HCT116 (cell line): ENCODE measurements around the gene DDX50. TPM values are rescaled to one million over a fixed set of nuclear protein-coding genes. Genes with fewer than 3 reads are reported as not detected.

Experiments
- ATAC-seq: fragments of 200-7000 bp; cut with Tn5 transposase; 2 replicates; pipeline ENCODE4 v1.9.1; 2020; ENCODE audit warnings: mild to moderate bottlenecking, moderate library complexity
- BruUV-seq: library from RNA; stranded (reverse); fragments of 400-500 nt; replicated peaks from 2 replicates; lab custom pipeline; 2021; lab: Mats Ljungman, UMichigan
- CTCF ChIA-PET: fragments of 300-600 bp; sonication (Branson Sonifier 250); formaldehyde crosslinking; loops from one replicate; lab custom pipeline; 2021; ENCODE audit warnings: antibody characterized with exemption; lab: Charles Lee
- POLR2A ChIA-PET: fragments of 300-600, 350-600 bp; sonication (Branson Sonifier 250); formaldehyde crosslinking; loops from one replicate; lab custom pipeline; 2021; ENCODE audit warnings: antibody characterized with exemption; lab: Charles Lee
- RAD21 ChIA-PET, 2 experiments: fragments of 300-600 bp; sonication (Branson Sonifier 250); formaldehyde crosslinking; loops; one replicate each; lab custom pipeline; 2023; ENCODE audit warnings: low total read pairs in 2 of 2; ENCODE audit not compliant: uncharacterized antibody in 2 of 2, unreplicated experiment in 2 of 2, low non-redundant PET in 1 of 2; lab: Charles Lee
- DNase-seq: peaks from one replicate; pipeline ENCODE4 v3.0.0-alpha.2; 2010; ENCODE audit warnings: low read depth, low spot score
- H2AFZ ChIP-seq: fragments of 200-600 bp; shearing (Covaris generic), sonication (generic); 2 replicates; pipeline ENCODE4 v1.6.1; 2017; ENCODE audit warnings: low read depth, mixed run types, mixed read lengths, antibody characterized with exemption, low read length; ENCODE audit not compliant: poor library complexity, severe bottlenecking
- H3K27ac ChIP-seq: 2 replicates; pipeline ENCODE4 v1.5.1; 2012; ENCODE audit warnings: low read depth, low read length
- H3K27me3 ChIP-seq: fragments of 200-600 bp; sonication (generic); 2 replicates; pipeline ENCODE4 v1.6.1; 2016; ENCODE audit warnings: mixed run types, low read length, mixed read lengths; ENCODE audit not compliant: insufficient read depth
- H3K36me3 ChIP-seq, 2 experiments: fragments of 200-500 bp in 1 of 2; fragments of 200-600 bp in 1 of 2; sonication (Bioruptor generic) in 1 of 2; sonication (generic) in 1 of 2; 2 replicates each; pipeline versions ENCODE4 v1.5.1 to v1.6.1; 2014 to 2016; ENCODE audit warnings: low read length in 2 of 2, inconsistent platforms in 1 of 2, mixed read lengths in 1 of 2, mixed run types in 1 of 2; ENCODE audit not compliant: insufficient read depth in 2 of 2, control insufficient read depth in 1 of 2
- H3K4me1 ChIP-seq, 2 experiments: fragments of 200-600 bp in 1 of 2; sonication (generic) in 1 of 2; 2 replicates each; pipeline versions ENCODE4 v1.5.1 to v1.6.1; 2012 to 2017; ENCODE audit warnings: low read length in 2 of 2, inconsistent platforms in 1 of 2, mild to moderate bottlenecking in 1 of 2, mixed read lengths in 1 of 2, mixed run types in 1 of 2, moderate library complexity in 1 of 2; ENCODE audit not compliant: insufficient read depth in 2 of 2, control insufficient read depth in 1 of 2
- H3K4me2 ChIP-seq: fragments of 200-600 bp; sonication (generic); 2 replicates; pipeline ENCODE4 v1.6.1; 2017; ENCODE audit warnings: mixed run types, low read length, mixed read lengths
- H3K4me3 ChIP-seq, 2 experiments: fragments of 200-600 bp in 1 of 2; sonication (generic) in 1 of 2; replicated peaks in 1 of 2; 2 replicates each; pipeline ENCODE4 v1.5.1; 2011 to 2016; ENCODE audit warnings: low read length in 2 of 2, control low read depth in 1 of 2, low read depth in 1 of 2, mild to moderate bottlenecking in 1 of 2, mixed read lengths in 1 of 2, mixed run types in 1 of 2
- H3K79me2 ChIP-seq: fragments of 200-600 bp; sonication (generic); 2 replicates; pipeline ENCODE4 v1.6.1; 2017; ENCODE audit warnings: mild to moderate bottlenecking, mixed run types, low read length, moderate library complexity, mixed read lengths; ENCODE audit not compliant: insufficient read depth
- H3K9ac ChIP-seq: fragments of 200-600 bp; sonication (generic); 2 replicates; pipeline ENCODE4 v1.6.1; 2016; ENCODE audit warnings: low read length, mixed read lengths
- H3K9me2 ChIP-seq: fragments of 200-600 bp; sonication (generic), shearing (Covaris generic); 2 replicates; pipeline ENCODE4 v1.6.1; 2017; ENCODE audit warnings: mixed run types, mild to moderate bottlenecking, moderate library complexity; ENCODE audit not compliant: insufficient read depth
- H3K9me3 ChIP-seq, 2 experiments: fragments of 200-500 bp in 1 of 2; fragments of 200-600 bp in 1 of 2; sonication (Bioruptor generic) in 1 of 2; sonication (generic) in 1 of 2; 2 replicates each; pipeline ENCODE4 v1.6.1; 2014 to 2017; ENCODE audit warnings: low read length in 2 of 2, mixed read lengths in 2 of 2, inconsistent platforms in 1 of 2, low read depth in 1 of 2, mild to moderate bottlenecking in 1 of 2, mixed run types in 1 of 2, moderate library complexity in 1 of 2; ENCODE audit not compliant: control insufficient read depth in 1 of 2, insufficient read depth in 1 of 2
- H4K20me1 ChIP-seq: fragments of 200-600 bp; sonication (generic), shearing (Covaris generic); 2 replicates; pipeline ENCODE4 v1.6.1; 2017; ENCODE audit warnings: mixed run types, mild to moderate bottlenecking, moderate library complexity; ENCODE audit not compliant: insufficient read depth
- CBX3 ChIP-seq: IDR thresholded peaks from 2 replicates; pipeline ENCODE4 v1.6.1; 2012; ENCODE audit warnings: low read depth
- CEBPB ChIP-seq: IDR thresholded peaks from 2 replicates; pipeline ENCODE4 v1.6.1; 2012; ENCODE audit warnings: low read depth
- EGR1 ChIP-seq: IDR thresholded peaks from 2 replicates; pipeline ENCODE4 v1.6.1; 2012; ENCODE audit warnings: low read depth
- ELF1 ChIP-seq: IDR thresholded peaks from 2 replicates; pipeline ENCODE4 v1.6.1; 2012; ENCODE audit warnings: low read depth, borderline replicate concordance
- EZH2phosphoT487 ChIP-seq: fragments of 200-600 bp; IDR thresholded peaks from 2 replicates; pipeline ENCODE4 v1.6.1; 2018; ENCODE audit warnings: antibody characterized with exemption, borderline replicate concordance
- FOSL1 ChIP-seq: IDR thresholded peaks from 2 replicates; pipeline ENCODE4 v1.6.1; 2012; ENCODE audit warnings: low read depth
- JUND ChIP-seq: IDR thresholded peaks from 2 replicates; pipeline ENCODE4 v1.6.1; 2012
- POLR2A ChIP-seq: IDR thresholded peaks from 2 replicates; pipeline ENCODE4 v1.7.0; 2011; ENCODE audit warnings: borderline replicate concordance; ENCODE audit not compliant: insufficient read depth, insufficient read length; ENCODE audit errors: extremely low read depth
- POLR2AphosphoS5 ChIP-seq: IDR thresholded peaks from 2 replicates; pipeline ENCODE4 v1.6.1; 2011; ENCODE audit warnings: mild to moderate bottlenecking, low read depth, low read length, moderate library complexity
- RAD21 ChIP-seq: IDR thresholded peaks from 2 replicates; pipeline ENCODE4 v1.6.1; 2012; ENCODE audit warnings: low read depth, mild to moderate bottlenecking
- SIN3A ChIP-seq: IDR thresholded peaks from 2 replicates; pipeline ENCODE4 v1.6.1; 2012; ENCODE audit warnings: low read depth
- SP1 ChIP-seq: IDR thresholded peaks from 2 replicates; pipeline ENCODE4 v1.6.1; 2012; ENCODE audit warnings: low read depth
- SRF ChIP-seq: IDR thresholded peaks from 2 replicates; pipeline ENCODE4 v1.6.1; 2012; ENCODE audit warnings: low read depth
- TCF7L2 ChIP-seq: IDR thresholded peaks from 2 replicates; pipeline ENCODE4 v1.7.0; 2011; ENCODE audit warnings: borderline replicate concordance, inconsistent platforms; ENCODE audit not compliant: insufficient read depth, insufficient read length; ENCODE audit errors: extremely low read depth
- YY1 ChIP-seq: IDR thresholded peaks from 2 replicates; pipeline ENCODE4 v1.6.1; 2011; ENCODE audit warnings: low read length, low read depth, moderate library complexity, mild to moderate bottlenecking; ENCODE audit not compliant: insufficient replicate concordance; ENCODE audit errors: extremely low read depth
- ZFX ChIP-seq: fragments of 450-650 bp; IDR thresholded peaks from 2 replicates; pipeline ENCODE4 v1.6.1; 2017
- ZNF274 ChIP-seq: fragments of 200-500 bp; sonication (Bioruptor generic); IDR thresholded peaks from 2 replicates; pipeline ENCODE4 v1.6.1; 2014; ENCODE audit warnings: mild to moderate bottlenecking, low read depth, low read length, inconsistent platforms
- intact Hi-C: fragments of 100-400 bp; cut with micrococcal nuclease; formaldehyde crosslinking; loops from 2 replicates; pipeline ENCODE4 v1.10.0; 2022
- total RNA-seq: library from RNA; stranded (reverse); gene quantifications from one replicate; pipeline ENCODE4 v1.2.1, GENCODE V29; 2021; ENCODE audit not compliant: unreplicated experiment
- TF ChIP-seq, protein P1 (sequence below), 3 experiments: fragments of 200-600 bp in 1 of 3; sonication (generic) in 1 of 3; IDR thresholded peaks in 2 of 3; conservative IDR thresholded peaks in 1 of 3; 2 replicates each; pipeline ENCODE4 v1.5.1; 2012 to 2017; ENCODE audit warnings: low read depth in 2 of 3, low read length in 2 of 3, antibody characterized with exemption in 1 of 3, borderline replicate concordance in 1 of 3, control low read depth in 1 of 3, mild to moderate bottlenecking in 1 of 3, mixed read lengths in 1 of 3, mixed run types in 1 of 3, moderate library complexity in 1 of 3; ENCODE audit not compliant: insufficient read depth in 1 of 3
- TF ChIP-seq, protein P2 (sequence below): IDR thresholded peaks from 2 replicates; pipeline ENCODE4 v1.6.1; 2012
- TF ChIP-seq, protein P3 (sequence below): IDR thresholded peaks from 2 replicates; pipeline ENCODE4 v1.6.1; 2012
- TF ChIP-seq, protein P4 (sequence below): IDR thresholded peaks from 2 replicates; pipeline ENCODE4 v1.6.1; 2012; ENCODE audit warnings: low read depth

DDX50 gene
- total RNA-seq, 1 experiment from 2014 or later, result 25.6 TPM

DNA sequence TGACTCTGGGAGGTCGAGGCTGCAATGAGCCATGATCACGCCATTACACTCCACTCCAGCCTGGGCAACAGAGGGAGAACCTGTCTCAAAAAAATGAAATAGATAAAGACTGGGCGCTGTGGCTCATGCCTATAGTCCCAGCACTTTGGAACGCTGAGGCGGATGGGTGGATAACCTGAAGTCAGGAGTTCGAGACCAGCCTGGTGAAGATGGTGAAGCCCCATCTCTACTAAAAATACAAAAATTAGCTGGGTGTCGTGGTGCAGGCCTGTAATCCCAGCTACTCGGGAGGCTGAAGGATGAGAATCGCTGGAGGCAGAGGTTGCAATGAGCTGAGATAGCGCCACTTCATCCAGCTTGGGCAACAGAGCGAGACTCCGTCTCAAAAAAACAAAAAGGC is 53.8 kb downstream of the DDX50 start (continued):
- TF ChIP-seq ELF1 (no peak), JUND (no peak), POLR2AphosphoS5 (no peak), RAD21 (no peak), SIN3A (no peak), ZNF274 (no peak), POLR2A (no peak), SRF (no peak)
- TF ChIP-seq, protein P1, sequence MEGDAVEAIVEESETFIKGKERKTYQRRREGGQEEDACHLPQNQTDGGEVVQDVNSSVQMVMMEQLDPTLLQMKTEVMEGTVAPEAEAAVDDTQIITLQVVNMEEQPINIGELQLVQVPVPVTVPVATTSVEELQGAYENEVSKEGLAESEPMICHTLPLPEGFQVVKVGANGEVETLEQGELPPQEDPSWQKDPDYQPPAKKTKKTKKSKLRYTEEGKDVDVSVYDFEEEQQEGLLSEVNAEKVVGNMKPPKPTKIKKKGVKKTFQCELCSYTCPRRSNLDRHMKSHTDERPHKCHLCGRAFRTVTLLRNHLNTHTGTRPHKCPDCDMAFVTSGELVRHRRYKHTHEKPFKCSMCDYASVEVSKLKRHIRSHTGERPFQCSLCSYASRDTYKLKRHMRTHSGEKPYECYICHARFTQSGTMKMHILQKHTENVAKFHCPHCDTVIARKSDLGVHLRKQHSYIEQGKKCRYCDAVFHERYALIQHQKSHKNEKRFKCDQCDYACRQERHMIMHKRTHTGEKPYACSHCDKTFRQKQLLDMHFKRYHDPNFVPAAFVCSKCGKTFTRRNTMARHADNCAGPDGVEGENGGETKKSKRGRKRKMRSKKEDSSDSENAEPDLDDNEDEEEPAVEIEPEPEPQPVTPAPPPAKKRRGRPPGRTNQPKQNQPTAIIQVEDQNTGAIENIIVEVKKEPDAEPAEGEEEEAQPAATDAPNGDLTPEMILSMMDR (IDR thresholded peaks at IDR 0.05 in 2 of 3, conservative IDR thresholded peaks at IDR 0.05 in 1 of 3; ENCODE audit: borderline replicate concordance in 1 of 3, insufficient read depth in 1 of 3, low read depth in 2 of 3, low read length in 2 of 3), result no peak
- TF ChIP-seq, protein P2, sequence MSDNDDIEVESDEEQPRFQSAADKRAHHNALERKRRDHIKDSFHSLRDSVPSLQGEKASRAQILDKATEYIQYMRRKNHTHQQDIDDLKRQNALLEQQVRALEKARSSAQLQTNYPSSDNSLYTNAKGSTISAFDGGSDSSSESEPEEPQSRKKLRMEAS, result no peak

DNA sequence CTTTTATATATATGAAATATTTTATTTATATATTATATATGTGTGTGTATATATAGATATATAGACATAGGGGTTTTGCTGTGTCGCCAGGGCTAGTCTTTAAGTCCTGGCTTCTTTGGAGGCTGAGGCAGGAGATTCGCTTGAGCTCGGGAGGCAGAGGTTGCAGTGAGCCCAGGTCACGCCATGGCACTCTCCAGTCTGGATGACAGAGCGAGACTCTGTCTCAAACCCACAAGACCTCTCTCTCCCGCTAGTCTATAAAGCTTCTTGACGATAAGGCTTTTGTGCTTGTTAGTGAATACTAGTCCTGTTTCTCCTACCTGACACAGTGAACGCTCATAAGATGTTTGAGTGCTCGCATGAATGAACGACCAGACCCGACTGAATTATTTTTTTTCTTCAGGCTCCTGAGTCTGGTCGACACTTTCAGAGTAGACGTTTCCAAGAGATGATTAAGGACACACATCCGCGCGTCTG is 54.3 kb downstream of the DDX50 start:
- H4K20me1 ChIP-seq, result peaks cover 24% of the 10 kb centered on the region; the same call in 1 of the 2 replicates
- no peak for TF ChIP-seq EGR1
- TF ChIP-seq, protein P3, sequence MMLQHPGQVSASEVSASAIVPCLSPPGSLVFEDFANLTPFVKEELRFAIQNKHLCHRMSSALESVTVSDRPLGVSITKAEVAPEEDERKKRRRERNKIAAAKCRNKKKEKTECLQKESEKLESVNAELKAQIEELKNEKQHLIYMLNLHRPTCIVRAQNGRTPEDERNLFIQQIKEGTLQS, result no peak
- no peak for TF ChIP-seq EZH2phosphoT487
- no peak for TF ChIP-seq SRF
- TF ChIP-seq, protein P2, result no peak
- TF ChIP-seq, protein P4, sequence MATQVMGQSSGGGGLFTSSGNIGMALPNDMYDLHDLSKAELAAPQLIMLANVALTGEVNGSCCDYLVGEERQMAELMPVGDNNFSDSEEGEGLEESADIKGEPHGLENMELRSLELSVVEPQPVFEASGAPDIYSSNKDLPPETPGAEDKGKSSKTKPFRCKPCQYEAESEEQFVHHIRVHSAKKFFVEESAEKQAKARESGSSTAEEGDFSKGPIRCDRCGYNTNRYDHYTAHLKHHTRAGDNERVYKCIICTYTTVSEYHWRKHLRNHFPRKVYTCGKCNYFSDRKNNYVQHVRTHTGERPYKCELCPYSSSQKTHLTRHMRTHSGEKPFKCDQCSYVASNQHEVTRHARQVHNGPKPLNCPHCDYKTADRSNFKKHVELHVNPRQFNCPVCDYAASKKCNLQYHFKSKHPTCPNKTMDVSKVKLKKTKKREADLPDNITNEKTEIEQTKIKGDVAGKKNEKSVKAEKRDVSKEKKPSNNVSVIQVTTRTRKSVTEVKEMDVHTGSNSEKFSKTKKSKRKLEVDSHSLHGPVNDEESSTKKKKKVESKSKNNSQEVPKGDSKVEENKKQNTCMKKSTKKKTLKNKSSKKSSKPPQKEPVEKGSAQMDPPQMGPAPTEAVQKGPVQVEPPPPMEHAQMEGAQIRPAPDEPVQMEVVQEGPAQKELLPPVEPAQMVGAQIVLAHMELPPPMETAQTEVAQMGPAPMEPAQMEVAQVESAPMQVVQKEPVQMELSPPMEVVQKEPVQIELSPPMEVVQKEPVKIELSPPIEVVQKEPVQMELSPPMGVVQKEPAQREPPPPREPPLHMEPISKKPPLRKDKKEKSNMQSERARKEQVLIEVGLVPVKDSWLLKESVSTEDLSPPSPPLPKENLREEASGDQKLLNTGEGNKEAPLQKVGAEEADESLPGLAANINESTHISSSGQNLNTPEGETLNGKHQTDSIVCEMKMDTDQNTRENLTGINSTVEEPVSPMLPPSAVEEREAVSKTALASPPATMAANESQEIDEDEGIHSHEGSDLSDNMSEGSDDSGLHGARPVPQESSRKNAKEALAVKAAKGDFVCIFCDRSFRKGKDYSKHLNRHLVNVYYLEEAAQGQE, result no peak
- no peak for TF ChIP-seq CEBPB
- no peak; the same call in 1 of the 2 replicates for TF ChIP-seq CBX3
- no peak for TF ChIP-seq ZFX
- no peak for TF ChIP-seq YY1
- no peak for TF ChIP-seq SP1
- TF ChIP-seq FOSL1, result no peak
- TF ChIP-seq TCF7L2, result no peak
- TF ChIP-seq RAD21, result no peak
- TF ChIP-seq POLR2AphosphoS5, result no peak
- TF ChIP-seq ZNF274, result no peak
- DNase-seq, result no peak
- peak; percentile 71 for ATAC-seq
- H3K27me3 ChIP-seq, result no peaks in the 10 kb centered on the region
- peak overlapping the region; percentile 99 for H3K4me3 ChIP-seq
- RAD21 ChIA-PET, result no interaction called here
- H3K9me2 ChIP-seq, result no peaks in the 10 kb centered on the region
- H3K4me1 ChIP-seq, result peaks cover 11 to 12% of the 10 kb centered on the region in 2 experiments; a peak in 3 of 4 replicates
- peaks cover 55% of the 10 kb centered on the region for H3K79me2 ChIP-seq
- POLR2A ChIA-PET, result interaction anchor here (0.9 to 1.9 kb wide), 3 partner anchors 13 to 33 kb away, joined by 4 to 5 read pairs (median 4); partner anchors contain the start of gene KIFBP
- H2AFZ ChIP-seq, result peak overlapping the region; percentile 74
- intact Hi-C loops, result loop anchor here (10.0 kb wide), 1 partner anchor 161 kb away; no protein-coding TSS in a partner anchor
- CTCF ChIA-PET, result interaction anchor here (0.9 to 1.4 kb wide), 2 partner anchors 13 to 742 kb away, joined by 3 read pairs; no protein-coding TSS in a partner anchor
- peak overlapping the region; percentile 74 for H3K4me2 ChIP-seq
- BruUV-seq, result TSS peak; percentile 95
- H3K9me3 ChIP-seq, result no peaks in the 10 kb centered on the region
- H3K9ac ChIP-seq, result peak overlapping the region; percentile 100
- H3K27ac ChIP-seq, result peak overlapping the region; percentile 87
- peaks cover 8 to 21% of the 10 kb centered on the region in 2 experiments for H3K36me3 ChIP-seq
